Adrenal gland (tissue), 12 donors: ENCODE results near the gene MYOM3. TPM values are rescaled to one million over a fixed set of nuclear protein-coding genes. Genes with fewer than 3 reads are reported as not detected.

ENCODE experiments used
- DNase-seq, 7 donors: peaks; one replicate each; pipeline ENCODE4 v3.0.0-alpha.2; 2019 to 2020
- H3K27ac ChIP-seq, 5 donors: fragments of 200-600 bp; sonication (generic) in 4 of 5; 1 replicate in 3 of 5; 2 replicates in 2 of 5; pipeline versions ENCODE4 v1.5.1 to v1.8.0; 2016 to 2020; ENCODE audit warnings: mild to moderate bottlenecking in 1 of 5
- H3K27me3 ChIP-seq: fragments of 200-600 bp; 2 replicates; pipeline ENCODE4 v1.8.0; 2021
- H3K36me3 ChIP-seq, 2 donors: fragments of 200-600 bp; replicated peaks in 1 of 2; 1 replicate in 1 of 2; 2 replicates in 1 of 2; pipeline versions ENCODE4 v1.5.1 to v1.8.0; 2018 to 2022
- H3K4me1 ChIP-seq, 2 donors: fragments of 200-600 bp; replicated peaks in 1 of 2; 1 replicate in 1 of 2; 2 replicates in 1 of 2; pipeline versions ENCODE4 v1.5.1 to v1.8.0; 2018 to 2021
- H3K4me3 ChIP-seq, 4 donors: fragments of 200-600 bp; sonication (generic) in 3 of 4; one replicate each; pipeline ENCODE4 v1.5.1; 2016 to 2018
- H3K9me3 ChIP-seq, 3 donors: fragments of 200-600 bp; sonication (generic) in 1 of 3; replicated peaks in 1 of 3; 1 replicate in 2 of 3; 2 replicates in 1 of 3; pipeline versions ENCODE4 v1.5.1 to v1.8.0; 2016 to 2021
- CTCF ChIP-seq, 6 experiments: fragments of 450-650 bp in 4 of 6; fragments of 200-600 bp in 2 of 6; sonication (generic) in 1 of 6; IDR thresholded peaks; 1 replicate in 5 of 6; 2 replicates in 1 of 6; pipeline versions ENCODE4 v1.5.1 to v1.8.0; 2016 to 2021; ENCODE audit warnings: antibody characterized with exemption in 6 of 6, mild to moderate bottlenecking in 2 of 6, moderate library complexity in 1 of 6
- POLR2A ChIP-seq, 2 donors: fragments of 450-650 bp; IDR thresholded peaks; one replicate each; pipeline ENCODE4 v1.6.1; 2017; ENCODE audit warnings: antibody characterized with exemption in 2 of 2, mild to moderate bottlenecking in 2 of 2, moderate library complexity in 1 of 2
- WGBS, 4 donors: extraction: QIAGEN DNeasy Blood & Tissue Kit in 2 of 4; methylation state at CpG; one replicate each; pipeline versions ENCODE4 v1.1.5 to v1.1.7; 2013 to 2017; 5-methylcytosine and 5-hydroxymethylcytosine counted together
- intact Hi-C, 2 donors: fragments of 100-400 bp; cut with DNase I; formaldehyde crosslinking; loops; one replicate each; pipeline versions ENCODE4 v1.14.1 to v1.15.0; 2022 to 2023
- polyA plus RNA-seq, 3 donors: library from polyadenylated mRNA; stranded (reverse); fragments of 200-250 nt in 2 of 3; fragments of 350-450 nt in 1 of 3; fragmentation: Illumina TruSeq in 1 of 3; extraction: RNeasy Lipid Tissue Mini Kit (QIAGEN cat#74804) in 1 of 3; gene quantifications; one replicate each; pipeline ENCODE4 v1.2.3, GENCODE V29; 2013 to 2014
- total RNA-seq, 9 donors: library from RNA; depleted of rRNA in 4 of 9; stranded (reverse); fragments of >200 nt in 4 of 9; fragments of 120-200 nt in 1 of 9; fragmentation: NEBNext Ultra II Directional in 1 of 9; extraction: Animal tissue kit (Norgen Biotek cat#: 25700) in 1 of 9; gene quantifications; one replicate each; pipeline versions ENCODE4 v1.1.0 to v1.2.4, GENCODE V29; 2013 to 2023
- donor health status: healthy with polysubstance abuse.
- donor health status: Bipolar disorder and iron deficiency.
- donor health status: DM: yes; HTN: yes; CAD: no.
- donor health status: DM: no; HTN: no; CAD: no.
- donor health status: DM: no; HTN: no; CAD: no.
- donor health status: DM: yes; HTN: yes; CAD: no.

Gene MYOM3
- total and polyA plus RNA-seq, 12 donors, result 0.09 to 7.0 (median 0.18) TPM

DNA sequence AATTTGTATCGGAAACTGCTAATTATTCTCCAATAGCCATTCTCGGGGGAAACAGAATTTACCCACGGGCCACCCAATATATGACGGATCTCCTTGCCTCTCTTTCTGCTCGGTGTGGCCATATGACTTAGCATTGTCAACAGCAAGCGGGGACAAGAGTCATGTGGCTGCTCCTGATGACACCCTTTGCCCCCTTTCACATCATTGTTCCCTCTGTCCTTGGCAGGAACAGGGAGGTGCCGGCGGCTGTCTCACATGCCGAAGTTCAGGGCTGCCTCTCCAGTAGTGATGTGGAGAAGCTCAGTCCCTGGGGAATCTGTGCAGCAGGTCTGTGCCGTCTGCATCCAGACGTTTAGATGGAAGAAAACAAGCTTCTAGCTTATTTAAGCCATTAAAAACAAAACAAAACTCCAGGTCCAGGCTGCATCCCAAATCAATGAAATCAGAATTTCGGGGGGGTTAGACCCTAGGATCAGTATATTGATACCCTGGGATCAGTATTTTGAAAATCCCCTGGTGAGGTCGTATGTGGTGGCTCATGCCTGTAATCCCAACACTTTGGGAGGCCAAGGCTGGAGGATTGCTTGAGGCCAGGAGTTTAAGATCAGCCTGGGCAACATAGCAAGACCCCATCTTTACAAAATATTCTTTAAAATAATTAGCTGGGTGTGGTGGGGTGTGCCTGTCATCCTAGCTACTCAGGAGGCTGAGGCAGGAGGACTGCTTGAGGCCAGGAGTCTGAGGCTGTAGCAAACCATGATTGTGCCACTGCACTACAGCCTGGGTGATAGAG, 10.8 kb downstream of the MYOM3 start:
- Histone ChIP-seq H3K4me1 (peaks cover 3 to 6% of the 10 kb centered on the region in 2 donors), H3K4me3 (no peak overlapping the region), H3K27ac (no peak overlapping the region), H3K9me3 (no peaks in the 10 kb centered on the region), H3K36me3 (no peaks in the 10 kb centered on the region), H3K27me3 (no peaks in the 10 kb centered on the region)
- TF ChIP-seq CTCF (IDR thresholded peaks at IDR 0.05), result no peak
- TF ChIP-seq POLR2A (IDR thresholded peaks at IDR 0.05), result no peak
- 61 to 78% (median 69%) methylated on average over 13 of the region's 13 CpGs for WGBS, 4 donors
- no peak for DNase-seq
- intact Hi-C loops, result no loop called here

DNA sequence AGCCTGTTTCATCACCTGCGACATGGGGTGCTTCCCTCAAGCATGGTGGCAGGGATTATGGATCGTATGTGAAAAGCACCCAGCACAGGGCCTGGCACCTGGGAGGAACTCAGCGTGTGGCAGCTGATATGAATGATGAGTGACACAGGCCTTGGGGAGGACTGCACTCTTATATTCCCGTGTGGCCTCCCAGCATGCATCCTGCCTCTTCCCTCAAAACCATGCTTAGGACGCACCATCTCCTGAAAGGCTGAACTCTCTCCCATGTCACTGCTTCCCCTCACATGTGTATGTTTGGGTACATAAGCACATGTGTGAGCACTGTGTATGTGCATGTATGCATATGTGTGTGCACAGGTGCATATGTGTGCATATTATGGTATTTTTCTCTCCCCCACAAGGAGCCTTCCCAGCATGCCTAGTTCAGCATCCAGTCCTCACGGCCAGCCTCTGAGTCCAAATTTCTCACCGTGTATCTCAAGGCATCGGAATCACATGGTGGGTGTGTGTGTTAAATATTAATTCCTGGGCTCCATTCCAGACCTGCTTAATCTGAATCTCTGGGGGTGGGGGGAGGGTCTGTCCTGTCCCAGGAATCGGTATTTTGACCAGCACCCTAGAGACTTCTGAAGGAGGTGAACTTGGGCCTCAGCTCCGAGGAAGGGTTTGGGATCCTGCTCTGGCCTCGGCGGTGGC, 12.8 kb downstream of the MYOM3 start:
- TF ChIP-seq POLR2A (IDR thresholded peaks at IDR 0.05) (no peak), CTCF (IDR thresholded peaks at IDR 0.05) (no peak)
- intact Hi-C loops, result no loop called here
- peaks cover 3 to 6% of the 10 kb centered on the region in 2 donors for H3K4me1 ChIP-seq

GRCh38 chr1:24098102-24098501, 13.8 kb downstream of the MYOM3 start:
- no peak overlapping the region for H3K27ac ChIP-seq
- intact Hi-C loops, result no loop called here
- H3K4me3 ChIP-seq, result no peak overlapping the region
- 83 to 91% (median 88%) methylated on average over 4 to 5 of the region's 5 CpGs for WGBS, 4 donors
- H3K4me1 ChIP-seq, result peaks cover 0 to under 1% of the 10 kb centered on the region in 2 donors
- H3K36me3 ChIP-seq, result no peaks in the 10 kb centered on the region
- H3K27me3 ChIP-seq, result no peaks in the 10 kb centered on the region
- no peaks in the 10 kb centered on the region for H3K9me3 ChIP-seq
- no peak for DNase-seq
- no peak for TF ChIP-seq CTCF (IDR thresholded peaks at IDR 0.05)
- no peak for TF ChIP-seq POLR2A (IDR thresholded peaks at IDR 0.05)

More for the DNA sequence above, 12.8 kb downstream of the MYOM3 start:
- 78 to 84% (median 83%) methylated on average over 6 to 12 of the region's 12 CpGs for WGBS, 4 donors
- Histone ChIP-seq H3K27ac (no peak overlapping the region), H3K9me3 (no peaks in the 10 kb centered on the region), H3K36me3 (no peaks in the 10 kb centered on the region), H3K27me3 (no peaks in the 10 kb centered on the region), H3K4me3 (no peak overlapping the region)
- DNase-seq, result no peak

DNA sequence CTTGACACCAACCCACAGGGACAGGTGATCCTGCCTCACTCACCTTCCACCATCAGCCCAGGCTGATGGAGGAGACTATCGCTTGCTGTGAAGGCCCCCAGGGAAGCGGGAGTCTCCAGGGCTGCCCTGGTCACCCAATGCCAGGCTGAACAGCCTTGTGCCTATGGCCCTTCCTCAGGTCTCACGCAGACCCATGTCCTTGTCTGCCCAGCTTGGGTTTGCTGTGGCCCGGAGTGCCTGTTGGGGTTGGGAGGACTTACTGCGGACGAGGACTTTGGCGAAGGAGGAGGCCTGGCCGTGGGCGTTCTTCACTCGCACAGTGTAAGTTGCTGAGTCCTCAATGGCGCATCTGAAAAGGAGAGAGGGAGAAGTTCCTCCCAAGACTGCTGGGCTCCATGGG, 14.3 kb downstream of the MYOM3 start:
- H3K4me3 ChIP-seq, result no peak overlapping the region
- no peaks in the 10 kb centered on the region for H3K4me1 ChIP-seq
- DNase-seq, result no peak
- TF ChIP-seq POLR2A (IDR thresholded peaks at IDR 0.05), result no peak
- no peak for TF ChIP-seq CTCF (IDR thresholded peaks at IDR 0.05)
- no peaks in the 10 kb centered on the region for H3K9me3 ChIP-seq
- H3K27me3 ChIP-seq, result no peaks in the 10 kb centered on the region
- no peak overlapping the region for H3K27ac ChIP-seq
- intact Hi-C loops, result no loop called here
- 86 to 95% (median 92%) methylated on average over 7 to 11 of the region's 11 CpGs for WGBS, 4 donors
- no peaks in the 10 kb centered on the region for H3K36me3 ChIP-seq
